Activated CD4-positive, alpha-beta T cell treated with anti-CD3 and anti-CD28 coated beads, Interleukin-2, amount 50 U/mL, for 1 hour (primary cell): ENCODE results near the gene LRRFIP1.
"Not testable (repeated sequence)": the region's sequence is repeated elsewhere in the genome, so short reads cannot be mapped to it uniquely, and the experiment has no call there.

ENCODE experiments used
- DNase-seq: peaks from one replicate; pipeline ENCODE4 v3.0.0-alpha.2; 2020

The LRRFIP1 gene

DNA sequence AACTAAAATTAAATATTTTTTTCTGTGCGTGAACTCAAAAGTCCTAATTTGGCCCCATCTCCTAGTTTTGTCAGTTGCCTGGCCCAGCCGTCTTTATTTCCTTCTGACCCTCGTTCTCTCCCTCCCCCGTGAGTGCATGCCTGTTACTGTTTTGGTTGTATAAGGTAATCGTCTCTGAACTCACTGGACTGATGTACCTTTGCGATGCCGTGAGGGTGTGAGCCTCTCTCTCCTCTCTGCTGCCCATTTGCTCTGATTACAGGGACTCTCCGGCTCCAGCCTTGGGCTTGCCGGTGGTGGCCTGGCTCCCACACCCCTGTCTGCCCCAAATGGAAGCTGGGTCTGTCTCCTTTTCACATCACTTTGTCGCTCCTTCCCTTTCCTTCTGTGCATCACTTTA lies 104.7 kb downstream of the LRRFIP1 start:
- DNase-seq = no peak

- DNase-seq = no peak
Observed at GRCh38 chr2:237732790-237733381, 105.5 kb downstream of the LRRFIP1 start.

DNA sequence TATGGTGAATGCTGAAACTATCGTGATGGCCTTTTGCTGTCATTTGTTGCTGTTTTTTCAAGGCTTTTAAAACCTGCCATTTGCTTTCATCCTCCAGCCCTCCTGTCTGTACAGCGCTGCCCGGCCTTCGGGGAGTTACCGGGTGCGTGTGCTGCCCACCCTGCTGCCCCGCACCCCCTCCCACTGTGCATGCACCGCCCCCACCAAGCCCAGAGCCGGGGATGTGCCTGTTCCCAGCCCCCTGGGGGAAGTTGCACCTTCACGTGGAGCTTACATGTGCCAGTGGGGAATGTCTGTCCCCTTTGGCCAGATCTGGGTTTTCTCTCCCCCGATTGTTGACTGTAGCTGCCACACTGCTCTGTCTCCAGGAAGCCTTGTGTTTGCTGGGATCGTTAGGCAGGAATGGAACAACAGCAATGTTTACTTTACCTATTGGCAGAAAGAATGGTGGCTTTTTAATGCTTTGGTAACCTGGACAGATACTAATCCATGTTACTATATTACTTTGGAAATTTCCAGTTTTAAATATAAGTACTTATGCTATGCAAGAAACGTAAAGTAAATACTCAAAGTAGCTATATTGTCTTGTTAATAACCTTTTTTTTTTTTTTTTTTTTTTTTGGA lies 106.4 kb downstream of the LRRFIP1 start:
- DNase-seq = no peak

GRCh38 chr2:237734905-237735623 lies 107.7 kb downstream of the LRRFIP1 start:
- DNase-seq = no peak

- DNase-seq = no peak
Observed at GRCh38 chr2:237735798-237736197, 108.4 kb downstream of the LRRFIP1 start.

DNA sequence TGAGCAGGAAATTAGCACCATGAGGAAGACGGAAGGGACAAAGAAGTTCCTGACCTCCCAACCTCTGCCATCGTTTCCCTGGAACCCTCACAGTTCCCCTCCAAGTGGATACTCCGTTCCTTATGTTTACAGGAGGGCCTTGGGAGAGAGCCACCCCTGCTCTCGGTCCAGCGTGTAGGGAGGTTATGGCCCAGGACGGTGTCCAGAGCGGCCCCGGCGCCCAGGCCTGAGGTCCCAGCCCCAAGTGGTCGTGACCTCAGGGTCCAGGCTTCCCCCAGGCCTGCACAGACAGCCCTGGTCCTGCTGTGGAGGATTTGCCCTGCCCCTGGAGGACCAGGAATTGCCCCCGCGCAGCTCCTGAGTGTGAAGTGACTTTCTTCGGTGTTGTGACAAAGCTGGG lies 109.4 kb downstream of the LRRFIP1 start:
- no peak for DNase-seq

- DNase-seq = no peak
Observed at GRCh38 chr2:237737196-237737865, 109.9 kb downstream of the LRRFIP1 start.

- no peak for DNase-seq
Observed at GRCh38 chr2:237738255-237738654, 110.9 kb downstream of the LRRFIP1 start.

DNA sequence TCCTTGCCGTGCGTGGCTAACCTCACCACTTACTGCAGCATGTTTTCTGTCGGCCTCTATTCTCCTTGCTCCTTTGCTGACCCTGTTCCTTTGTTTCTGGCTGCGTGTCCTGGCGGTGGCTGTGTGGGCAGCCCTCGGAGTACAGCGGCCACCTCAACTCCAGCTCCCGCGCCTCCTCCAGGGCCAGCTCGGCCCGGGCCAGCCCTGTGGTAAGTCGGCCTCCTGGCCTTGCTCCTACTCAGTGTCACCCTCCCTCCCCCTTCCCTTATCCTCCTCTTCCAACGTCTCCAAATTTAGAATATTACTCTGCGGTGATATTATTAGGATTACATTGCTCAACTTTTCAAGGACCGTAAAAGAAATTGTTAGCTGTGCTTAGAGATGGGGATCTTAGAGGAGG lies 111.7 kb downstream of the LRRFIP1 start:
- DNase-seq = no peak

DNA sequence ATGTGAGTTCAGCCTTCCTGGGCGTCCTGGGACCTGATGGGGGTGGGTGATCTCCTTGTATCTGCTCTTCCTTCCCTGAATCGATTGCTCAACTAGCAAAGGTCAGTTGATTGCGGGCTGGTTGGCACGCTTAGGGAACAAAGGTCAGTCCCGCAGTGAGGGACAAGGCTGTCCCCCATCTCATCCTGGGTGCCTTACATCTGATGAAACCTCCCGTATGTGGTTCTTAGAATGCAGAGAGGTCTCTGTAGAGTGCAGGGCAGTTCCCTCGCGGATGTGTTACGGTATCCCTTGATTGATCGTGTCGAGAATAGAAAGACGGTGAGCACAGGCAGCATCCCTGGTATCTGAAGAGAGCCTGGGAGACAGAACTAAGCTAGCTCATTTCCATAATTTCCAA lies 114.8 kb downstream of the LRRFIP1 start:
- no peak for DNase-seq

- DNase-seq = no peak
Observed at GRCh38 chr2:237742614-237743013, 115.2 kb downstream of the LRRFIP1 start.

- no peak for DNase-seq
Observed at GRCh38 chr2:237743024-237743423, 115.6 kb downstream of the LRRFIP1 start.

DNA sequence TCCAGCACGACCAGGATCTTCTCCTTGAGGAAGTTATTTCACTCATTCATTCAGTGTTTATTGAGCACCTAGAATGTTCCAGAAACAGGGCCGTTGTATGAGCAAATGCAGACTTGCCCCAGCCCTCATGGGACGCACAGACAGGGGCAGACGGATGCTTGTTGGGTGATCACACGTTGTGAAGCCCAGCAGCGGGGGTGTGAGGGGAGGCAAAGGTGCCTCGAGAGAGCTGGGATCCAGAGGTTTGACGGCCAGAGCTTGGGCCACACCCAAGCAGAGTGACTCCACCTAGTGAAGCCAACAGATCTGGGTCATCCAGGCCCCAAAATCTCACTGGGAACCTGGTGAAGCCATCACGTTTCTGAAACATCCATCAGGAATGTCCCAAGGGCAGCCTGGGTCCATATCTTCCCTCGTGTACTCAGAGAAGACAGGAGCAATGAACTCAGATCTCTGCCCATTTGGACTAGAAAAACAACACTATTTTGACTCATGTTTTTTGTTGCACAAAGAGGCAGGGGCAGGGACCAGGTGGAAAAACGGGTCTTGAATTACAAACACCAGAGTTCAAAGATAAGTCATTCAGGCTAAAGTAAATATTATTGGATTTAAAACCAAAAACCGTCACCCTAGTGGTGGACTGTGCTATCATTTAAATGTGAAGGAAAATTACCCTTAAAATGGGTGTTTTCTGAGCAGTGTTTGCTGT lies 116.3 kb downstream of the LRRFIP1 start:
- DNase-seq = no peak

DNA sequence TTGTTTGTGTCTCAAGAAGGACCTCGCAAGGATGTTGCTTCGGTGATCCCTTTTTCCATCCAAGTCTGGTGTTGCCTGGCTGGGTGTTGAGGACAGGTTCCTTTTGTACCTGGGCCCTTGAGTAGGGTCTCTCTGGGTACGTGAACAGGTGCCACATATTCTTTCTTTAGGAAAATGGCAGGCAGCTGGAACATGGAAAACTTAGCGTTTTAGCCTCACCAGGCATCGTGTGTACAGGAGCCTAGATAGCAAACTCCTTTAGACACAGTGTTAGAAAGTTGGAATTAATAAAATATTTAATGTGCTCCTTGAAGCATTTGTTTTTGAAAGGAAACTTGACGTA lies 116.9 kb downstream of the LRRFIP1 start:
- no peak for DNase-seq

- DNase-seq = peak; percentile 77
Observed at GRCh38 chr2:237744613-237745249, 117.3 kb downstream of the LRRFIP1 start.

- no peak for DNase-seq
Observed at GRCh38 chr2:237745250-237745613, 117.8 kb downstream of the LRRFIP1 start.

GRCh38 chr2:237746302-237747080 lies 119.1 kb downstream of the LRRFIP1 start:
- DNase-seq = no peak

- DNase-seq = no peak
Observed at GRCh38 chr2:237747189-237747588, 119.8 kb downstream of the LRRFIP1 start.

DNA sequence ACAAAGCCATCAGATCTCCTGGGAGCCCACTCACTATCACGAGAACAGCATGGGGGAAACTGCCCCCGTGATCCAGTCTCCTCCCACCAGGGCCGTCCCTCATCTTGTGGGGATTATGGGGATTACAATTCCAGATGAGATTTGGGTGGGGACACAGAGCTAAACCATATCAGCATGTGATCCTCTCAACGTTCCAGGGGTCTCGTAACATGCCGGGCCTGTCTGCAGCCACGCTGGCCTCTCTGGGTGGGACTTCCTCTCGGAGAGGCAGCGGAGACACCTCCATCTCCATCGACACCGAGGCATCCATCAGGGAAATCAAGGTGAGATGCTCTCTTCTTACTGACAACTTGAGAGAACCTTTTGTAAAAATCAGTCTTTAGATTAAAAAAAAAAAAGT lies 121.6 kb downstream of the LRRFIP1 start:
- DNase-seq = no peak

GRCh38 chr2:237749961-237750360 lies 122.6 kb downstream of the LRRFIP1 start:
- no peak for DNase-seq

- DNase-seq = not testable (repeated sequence)
Observed at GRCh38 chr2:237750441-237750840, 123.1 kb downstream of the LRRFIP1 start.

DNA sequence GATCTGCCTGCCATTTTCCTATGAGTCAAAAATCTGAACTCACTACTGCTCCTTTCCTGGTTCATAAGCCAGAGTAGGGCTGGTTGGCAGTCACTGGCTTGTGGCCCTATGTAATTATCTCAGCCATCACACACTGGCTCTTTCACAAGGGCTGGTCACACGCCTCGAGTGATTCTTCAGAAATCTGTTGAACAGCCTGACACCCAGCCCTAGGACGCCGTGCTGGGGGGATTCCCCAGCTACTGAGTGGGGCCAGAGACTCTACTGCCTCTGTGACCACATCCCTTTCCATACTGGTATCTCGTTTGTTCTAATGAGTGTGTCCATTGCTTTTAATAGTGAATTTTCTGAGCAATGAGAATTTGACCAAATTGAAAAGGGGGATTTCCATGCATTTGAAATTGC lies 125.4 kb downstream of the LRRFIP1 start:
- no peak for DNase-seq
